ENCODE results near the gene PTMA.
"Not testable (repeated sequence)": the region's sequence is repeated elsewhere in the genome, so short reads cannot be mapped to it uniquely, and the experiment has no call there.

The PTMA gene

DNA sequence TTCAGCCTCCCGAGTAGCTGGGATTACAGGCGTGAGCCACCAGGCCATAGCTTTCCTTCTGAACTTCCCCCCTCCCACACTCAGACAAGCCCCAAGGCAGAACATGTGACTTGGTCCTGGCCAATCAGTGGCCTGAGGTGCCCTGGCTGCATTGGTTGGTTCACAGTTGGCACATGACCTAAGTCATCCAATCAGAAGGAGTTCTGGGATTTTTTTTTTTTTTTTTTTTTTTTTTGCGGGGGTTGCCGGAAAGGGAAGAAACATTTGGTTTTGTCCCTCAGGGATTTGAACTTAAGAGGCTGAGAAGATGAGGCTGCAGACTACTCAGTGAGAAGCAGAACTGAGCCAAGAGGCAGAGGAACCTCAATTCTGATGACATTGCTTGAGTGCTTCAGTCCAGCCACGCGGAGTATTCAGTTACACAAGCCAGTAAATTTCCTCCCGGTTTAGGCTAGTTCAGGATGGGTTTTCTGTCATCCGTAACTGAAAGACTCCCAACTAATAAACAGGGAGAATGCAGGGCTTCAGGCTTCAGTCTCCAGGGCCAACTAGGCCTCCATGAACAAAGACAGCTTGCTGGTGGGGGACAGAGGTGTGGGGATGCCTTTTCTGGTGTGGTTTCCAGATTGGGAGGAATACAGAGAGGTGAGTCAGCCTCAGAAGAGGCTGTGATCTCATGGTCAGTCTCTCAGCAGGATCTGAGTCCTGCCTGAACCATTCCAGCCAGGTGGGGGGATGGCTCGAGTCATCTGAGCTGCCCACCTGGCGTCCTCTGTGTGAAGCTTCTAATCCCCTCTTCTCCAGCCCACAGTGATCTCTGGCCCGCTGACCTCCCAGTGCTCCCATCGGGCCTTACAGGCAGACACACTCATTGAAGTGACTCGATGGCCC lies 9.2 kb downstream of the PTMA start:
- DNase-seq = no peak

DNA sequence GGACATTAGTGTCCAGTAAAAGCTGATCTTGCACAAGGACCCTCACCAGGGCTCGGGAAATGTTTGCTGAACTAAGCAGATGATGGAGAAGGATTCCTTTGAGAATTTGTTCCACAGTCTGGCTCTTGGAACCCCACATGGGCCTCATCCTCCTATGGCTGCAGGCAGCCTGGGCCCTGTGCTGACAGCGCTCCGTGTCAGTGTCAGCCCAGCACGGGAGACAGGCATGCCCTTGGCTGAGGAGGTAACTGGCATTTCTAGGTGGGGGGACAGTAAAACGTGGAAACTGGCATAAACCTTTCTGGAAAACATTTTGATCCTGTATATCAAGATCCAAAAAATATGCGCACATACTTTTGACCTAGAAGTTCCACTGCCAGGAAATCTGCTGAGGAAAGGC lies 10.5 kb downstream of the PTMA start:
- no peak for DNase-seq

DNA sequence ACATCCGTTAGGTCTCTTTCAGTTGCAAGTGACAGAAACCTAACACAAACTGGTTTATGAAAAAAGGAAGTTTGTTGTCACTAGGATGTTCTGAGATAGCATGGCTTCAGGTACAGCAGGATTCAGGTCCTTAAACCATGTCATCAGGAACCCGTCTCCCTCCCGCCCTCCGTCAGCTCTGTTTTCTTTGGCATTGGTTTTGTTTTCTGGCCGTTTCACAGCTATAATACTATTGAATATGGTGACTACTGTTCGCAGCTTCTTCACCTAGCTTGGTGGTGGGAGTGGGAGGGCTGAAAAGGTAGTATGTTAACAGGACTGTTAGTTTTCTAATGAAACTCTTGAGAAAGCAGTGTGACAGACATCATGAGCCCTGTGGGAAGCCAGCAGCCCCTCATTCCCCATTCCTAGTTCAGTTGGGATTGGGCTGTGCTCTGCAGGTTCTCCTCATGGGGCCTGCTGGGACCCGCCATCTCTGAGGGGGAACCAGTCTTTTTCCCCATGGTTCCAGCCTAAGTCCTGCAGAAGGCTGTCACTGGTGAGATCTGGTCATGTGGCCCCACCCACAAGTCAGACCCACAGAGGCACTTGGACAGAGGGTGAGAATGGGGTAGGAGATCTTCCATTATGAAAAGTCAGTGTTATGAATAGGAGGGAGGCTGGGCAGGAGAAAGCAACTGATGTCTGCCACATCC lies 12.1 kb downstream of the PTMA start:
- no peak for DNase-seq

DNA sequence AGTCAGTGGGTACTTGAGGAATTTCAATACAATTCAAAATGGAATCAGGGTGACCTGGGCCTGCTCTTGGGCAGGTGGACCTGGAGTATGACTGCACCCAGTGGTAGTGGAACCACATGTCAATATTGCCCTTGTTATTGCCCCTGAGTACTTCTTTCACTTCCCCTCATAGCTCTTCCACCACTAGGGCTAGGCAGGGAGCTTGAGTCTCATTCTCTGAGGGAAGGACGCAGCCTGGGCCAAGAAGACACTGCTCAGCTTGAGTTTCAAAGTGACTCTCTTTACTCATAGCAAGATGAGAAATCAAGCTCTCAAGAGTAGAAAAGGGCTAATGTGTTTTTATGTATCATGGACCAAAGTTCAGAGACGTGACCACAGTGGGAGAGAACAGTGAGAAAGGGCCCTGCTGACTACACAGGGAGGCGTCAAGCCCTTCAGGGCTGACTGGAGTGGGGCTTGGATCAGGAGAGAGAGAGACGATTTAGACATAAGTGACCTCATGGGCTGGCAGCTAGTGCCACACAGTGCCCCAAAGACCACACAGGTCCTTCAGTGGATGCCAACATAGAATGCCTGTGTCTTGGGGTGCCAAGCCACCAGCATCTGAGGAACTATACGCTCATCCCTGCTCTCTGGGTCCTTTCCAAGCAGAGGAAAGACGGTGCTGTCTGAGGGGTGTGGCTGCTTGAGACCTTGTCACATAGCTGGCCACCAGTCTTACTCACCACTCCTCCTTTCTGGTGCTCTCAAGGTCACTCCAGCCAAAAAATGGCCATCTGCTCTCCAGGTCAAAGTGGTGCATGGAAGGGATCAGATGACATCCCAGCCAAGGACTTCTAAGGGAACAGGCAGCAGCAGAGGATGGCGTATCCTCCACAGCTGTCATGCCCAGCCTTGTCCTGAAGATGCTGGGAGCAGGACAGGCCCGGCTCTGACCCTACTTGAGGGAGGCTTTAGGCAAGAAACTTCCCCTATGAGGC lies 13.0 kb downstream of the PTMA start:
- no peak for DNase-seq

DNA sequence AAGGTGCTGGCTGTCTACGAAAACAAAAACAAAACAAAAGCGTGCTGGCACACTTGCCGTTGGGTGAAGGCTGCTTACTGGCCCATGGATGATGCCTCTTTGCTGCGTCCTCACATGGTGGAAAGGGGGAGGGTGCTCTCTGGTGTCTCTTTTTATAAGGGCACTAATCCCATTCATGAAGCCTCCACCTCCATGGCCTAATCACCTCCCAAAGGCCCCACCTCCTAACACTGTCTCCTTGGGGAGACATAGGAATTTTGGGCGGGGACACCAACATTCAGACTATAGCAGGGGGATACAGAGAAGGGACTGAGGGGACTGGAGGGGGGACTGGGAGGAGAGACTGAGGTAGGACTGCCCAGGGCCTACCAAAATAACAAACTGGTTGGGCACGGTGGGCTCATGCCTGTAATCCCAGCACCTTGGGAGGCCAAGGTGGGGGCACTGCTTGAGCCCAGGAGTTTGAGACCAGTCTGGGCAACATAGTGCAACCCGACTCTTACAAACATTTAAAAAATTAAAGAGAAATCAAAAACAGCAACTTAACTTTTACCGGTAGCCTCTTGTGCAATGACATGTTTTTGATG lies 14.5 kb downstream of the PTMA start:
- no peak for DNase-seq

- DNase-seq = no peak
Measured at GRCh38 chr2:231725476-231725875, 17.2 kb downstream of the PTMA start.

DNA sequence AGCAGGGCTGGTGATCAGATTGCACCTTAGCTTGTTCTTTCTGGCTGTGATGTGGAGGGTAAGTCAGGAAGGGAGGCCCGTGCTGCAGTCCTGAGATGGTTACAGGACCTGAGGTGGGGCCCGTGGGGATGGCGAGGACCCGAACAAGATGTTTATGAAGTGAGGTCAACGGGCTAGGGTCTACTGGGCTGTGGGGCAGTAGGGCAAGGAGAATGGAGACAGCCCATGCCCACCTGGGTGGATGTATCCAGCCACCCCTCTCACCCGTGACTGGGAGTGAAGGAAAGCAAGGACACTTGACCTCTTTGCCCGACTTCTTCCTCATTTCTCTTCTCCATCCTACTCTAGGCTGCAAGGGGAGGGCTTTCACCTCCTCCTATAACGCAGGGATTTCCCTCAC lies 18.0 kb downstream of the PTMA start:
- DNase-seq = no peak

DNA sequence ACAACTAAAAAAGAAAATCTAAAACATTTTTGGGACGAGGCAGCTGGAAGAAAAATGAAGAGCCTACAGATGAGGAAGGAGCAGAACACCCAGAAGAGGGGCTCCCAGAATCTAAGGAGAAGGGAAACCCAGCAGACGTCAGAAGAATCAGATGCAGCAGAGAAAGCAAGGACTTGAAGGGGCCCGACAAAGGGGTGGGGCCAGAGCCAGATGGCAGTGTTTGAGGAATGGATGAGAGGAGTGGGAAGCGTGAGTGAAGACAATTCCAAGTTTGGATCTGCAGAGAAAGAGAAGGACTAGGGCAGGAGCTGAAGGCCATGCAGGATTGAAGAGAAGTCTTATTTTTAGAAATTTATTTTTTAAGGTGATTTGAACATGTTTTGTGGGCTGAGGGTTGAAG lies 19.3 kb downstream of the PTMA start:
- no peak for DNase-seq

GRCh38 chr2:231732604-231733003 lies 24.3 kb downstream of the PTMA start:
- no peak for DNase-seq

GRCh38 chr2:231737761-231738160 lies 29.4 kb downstream of the PTMA start:
- DNase-seq = no peak

- no peak for DNase-seq
Measured at GRCh38 chr2:231743376-231744116, 35.2 kb downstream of the PTMA start.

- DNase-seq = no peak
Measured at GRCh38 chr2:231745303-231746038, 37.1 kb downstream of the PTMA start.

- not testable (repeated sequence) for DNase-seq
Measured at GRCh38 chr2:231748153-231748896, 40.0 kb downstream of the PTMA start.

GRCh38 chr2:231749016-231749415 lies 40.7 kb downstream of the PTMA start:
- DNase-seq = not testable (repeated sequence)

DNA sequence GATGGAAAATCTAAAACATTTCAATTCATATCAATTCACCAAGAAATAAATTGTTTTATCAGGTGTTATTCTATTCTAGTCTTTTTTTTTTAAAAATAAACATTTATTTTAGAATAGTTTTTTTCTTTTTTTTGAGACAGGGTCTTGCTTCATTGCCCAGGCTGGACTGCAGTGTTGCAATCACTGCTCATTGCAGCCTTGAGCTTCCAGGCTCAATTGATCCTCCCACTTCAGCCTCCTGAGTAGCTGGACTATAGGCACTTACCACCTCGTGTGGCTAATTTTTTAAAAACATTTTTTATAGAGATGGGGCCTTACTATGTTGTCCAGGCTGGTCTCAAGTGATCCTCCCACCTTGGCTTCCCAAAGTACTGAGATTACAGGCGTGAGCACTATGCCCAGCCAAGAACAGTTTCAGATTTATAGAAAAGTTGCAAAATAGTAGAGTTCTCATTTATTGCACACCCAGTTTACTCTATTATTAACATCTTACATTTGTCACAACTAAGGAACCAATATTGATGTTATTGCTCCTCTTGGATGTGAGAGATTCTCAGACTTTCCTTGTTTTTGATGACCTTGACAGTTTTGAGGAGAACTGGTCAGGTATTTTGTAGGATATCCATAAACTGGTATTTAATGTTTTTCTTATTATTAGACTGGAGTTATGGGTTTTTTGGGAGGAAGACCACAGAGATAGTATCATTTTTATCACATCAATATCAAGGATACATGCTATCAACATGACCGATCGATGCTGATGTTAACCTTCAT lies 42.9 kb downstream of the PTMA start:
- no peak for DNase-seq

- no peak for DNase-seq
Measured at GRCh38 chr2:231752061-231752460, 43.7 kb downstream of the PTMA start.

GRCh38 chr2:231761735-231762134 lies 53.4 kb downstream of the PTMA start:
- DNase-seq = no peak
